Gastrocnemius medialis (tissue), 4 donors: ENCODE data around the gene CASKIN2. TPM values are rescaled to one million over a fixed set of nuclear protein-coding genes. Genes with fewer than 3 reads are reported as not detected.
A peak's percentile ranks its signal among the peaks of the same experiment; 100 is the strongest.

Experiments used
- ATAC-seq, 2 donors: fragments of 150-250 bp; one replicate each; pipeline ENCODE4 v1.9.1; 2016
- DNase-seq, 2 donors: peaks; one replicate each; pipeline ENCODE4 v3.0.0-alpha.2; 2019
- H3K27ac ChIP-seq, 4 donors: fragments of 200-600 bp; sonication (generic); 1 replicate in 1 of 4; 2 replicates in 3 of 4; pipeline ENCODE4 v1.5.1; 2016 to 2018; ENCODE audit warnings: mild to moderate bottlenecking in 2 of 4, moderate library complexity in 1 of 4
- H3K27me3 ChIP-seq, 3 donors: fragments of 200-600 bp; sonication (generic) in 2 of 3; 1 replicate in 1 of 3; 2 replicates in 2 of 3; pipeline versions ENCODE4 v1.5.1 to v1.6.0; 2016 to 2019; ENCODE audit warnings: mild to moderate bottlenecking in 1 of 3, moderate library complexity in 1 of 3
- H3K36me3 ChIP-seq, 2 donors: fragments of 200-600 bp; sonication (generic) in 1 of 2; one replicate each; pipeline ENCODE4 v1.5.1; 2017 to 2018
- H3K4me1 ChIP-seq, 2 donors: fragments of 200-600 bp; sonication (generic) in 1 of 2; one replicate each; pipeline ENCODE4 v1.5.1; 2016 to 2017; ENCODE audit warnings: mild to moderate bottlenecking in 2 of 2
- H3K4me3 ChIP-seq, 4 donors: fragments of 200-600 bp; sonication (generic) in 3 of 4; 1 replicate in 1 of 4; 2 replicates in 3 of 4; pipeline ENCODE4 v1.5.1; 2016 to 2019; ENCODE audit warnings: mild to moderate bottlenecking in 2 of 4
- H3K9me3 ChIP-seq, 3 donors: fragments of 200-600 bp; sonication (generic) in 2 of 3; 1 replicate in 1 of 3; 2 replicates in 2 of 3; pipeline ENCODE4 v1.5.1; 2016 to 2019
- CTCF ChIP-seq, 5 experiments: fragments of 450-650 bp in 3 of 5; fragments of 200-600 bp in 2 of 5; sonication (generic) in 2 of 5; IDR thresholded peaks in 4 of 5; conservative IDR thresholded peaks in 1 of 5; 1 replicate in 4 of 5; 2 replicates in 1 of 5; pipeline ENCODE4 v1.5.1; 2016 to 2019; ENCODE audit warnings: antibody characterized with exemption in 5 of 5, mild to moderate bottlenecking in 3 of 5, moderate library complexity in 3 of 5
- POLR2A ChIP-seq, 2 donors: fragments of 450-650 bp; IDR thresholded peaks; one replicate each; pipeline ENCODE4 v1.6.1; 2017; ENCODE audit warnings: antibody characterized with exemption in 2 of 2, mild to moderate bottlenecking in 2 of 2, moderate library complexity in 2 of 2
- in situ Hi-C, 4 donors: fragments of 200-750 bp; cut with MboI; loops; one replicate each; pipeline versions ENCODE4 v1.15.0 to v1.8.0; 2017; ENCODE audit warnings: low sequenced_read_pairs in 4 of 4
- intact Hi-C: fragments of 100-400 bp; cut with DNase I; formaldehyde crosslinking; loops from one replicate; pipeline ENCODE4 v1.15.1; 2023; ENCODE audit warnings: low total_unique reads
- total RNA-seq, 4 donors: library from RNA; depleted of rRNA; stranded (reverse); fragments of >200 nt; gene quantifications; one replicate each; pipeline versions ENCODE4 v1.1.0 to v1.2.3, GENCODE V29; 2016

The CASKIN2 gene
- total RNA-seq, 4 donors from 2014 or later, result 11.3 to 24.1 (median 16.8) TPM

GRCh38 chr17:75463603-75464002 is 51.7 kb downstream of the CASKIN2 start:
- H3K36me3 ChIP-seq, result no peaks in the 10 kb centered on the region
- in situ Hi-C loops, result no loop called here
- no peaks in the 10 kb centered on the region for H3K9me3 ChIP-seq
- no peak for ATAC-seq
- H3K4me1 ChIP-seq, result peaks cover 31 to 41% of the 10 kb centered on the region in 2 donors
- no peak overlapping the region for H3K4me3 ChIP-seq
- H3K27me3 ChIP-seq, result no peaks in the 10 kb centered on the region
- TF ChIP-seq POLR2A (IDR thresholded peaks at IDR 0.05), result no peak
- no peak for TF ChIP-seq CTCF (IDR thresholded peaks at IDR 0.05 in 4 of 5, conservative IDR thresholded peaks at IDR 0.05 in 1 of 5)
- intact Hi-C loops, result no loop called here
- no peak for DNase-seq
- peak overlapping the region; percentile 13 to 53 (median 34) for H3K27ac ChIP-seq

- Histone ChIP-seq H3K27ac (peak overlapping the region; percentile 94 to 99 (median 98)), H3K9me3 (no peaks in the 10 kb centered on the region), H3K36me3 (no peaks in the 10 kb centered on the region), H3K27me3 (no peaks in the 10 kb centered on the region), H3K4me3 (no peak overlapping the region), H3K4me1 (peaks cover 50 to 52% of the 10 kb centered on the region in 2 donors)
- DNase-seq (no peak), ATAC-seq (peak in 1 of 2 donors; percentile 27)
- in situ Hi-C loops, result no loop called here
- intact Hi-C loops, result loop anchor here (1.0 kb wide), 1 partner anchor 55 kb away; the partner anchor contains the start of gene CASKIN2
- no peak for TF ChIP-seq POLR2A (IDR thresholded peaks at IDR 0.05)
- no peak for TF ChIP-seq CTCF (IDR thresholded peaks at IDR 0.05 in 4 of 5, conservative IDR thresholded peaks at IDR 0.05 in 1 of 5)
Measured at GRCh38 chr17:75460295-75460694, 55.0 kb downstream of the CASKIN2 start.

GRCh38 chr17:75459590-75460267 is 55.6 kb downstream of the CASKIN2 start:
- H3K9me3 ChIP-seq, result no peaks in the 10 kb centered on the region
- intact Hi-C loops (loop anchor here (1.0 kb wide), 1 partner anchor 56 kb away; the partner anchor contains the start of gene CASKIN2), in situ Hi-C loops (no loop called here)
- peak overlapping the region; percentile 94 to 99 (median 98) for H3K27ac ChIP-seq
- H3K36me3 ChIP-seq, result no peaks in the 10 kb centered on the region
- peaks cover 50 to 52% of the 10 kb centered on the region in 2 donors for H3K4me1 ChIP-seq
- H3K27me3 ChIP-seq, result no peaks in the 10 kb centered on the region
- ATAC-seq, result peak; percentile 83 to 86
- peak overlapping the region; percentile 15 to 27 (median 24) for H3K4me3 ChIP-seq
- DNase-seq, result peak; percentile 74 to 84
- TF ChIP-seq CTCF (IDR thresholded peaks at IDR 0.05 in 4 of 5, conservative IDR thresholded peaks at IDR 0.05 in 1 of 5) (no peak), POLR2A (IDR thresholded peaks at IDR 0.05) (peak; percentile 58 to 78)

- H3K4me1 ChIP-seq, result peaks cover 50 to 52% of the 10 kb centered on the region in 2 donors
- H3K9me3 ChIP-seq, result no peaks in the 10 kb centered on the region
- DNase-seq, result peak; percentile 31 to 53
- no peaks in the 10 kb centered on the region for H3K27me3 ChIP-seq
- no peak for TF ChIP-seq CTCF (IDR thresholded peaks at IDR 0.05 in 4 of 5, conservative IDR thresholded peaks at IDR 0.05 in 1 of 5)
- no peak for TF ChIP-seq POLR2A (IDR thresholded peaks at IDR 0.05)
- peak overlapping the region; percentile 15 to 27 (median 24) for H3K4me3 ChIP-seq
- in situ Hi-C loops, result no loop called here
- intact Hi-C loops, result no loop called here
- peak overlapping the region; percentile 94 to 99 (median 98) for H3K27ac ChIP-seq
- H3K36me3 ChIP-seq, result no peaks in the 10 kb centered on the region
- ATAC-seq, result peak; percentile 50 to 59
Measured at GRCh38 chr17:75459246-75459589, 56.1 kb downstream of the CASKIN2 start.
